Loucy (cell line): ENCODE data around the gene FAF1.

ENCODE experiments used
- EZH2phosphoT487 ChIP-seq: fragments of 200-600 bp; IDR thresholded peaks from 2 replicates; pipeline ENCODE4 v1.6.1; 2018; ENCODE audit warnings: antibody characterized with exemption, mild to moderate bottlenecking, moderate library complexity, borderline replicate concordance
- TF ChIP-seq, protein P1 (sequence below): fragments of 200-600 bp; sonication (generic); conservative IDR thresholded peaks from 2 replicates; pipeline ENCODE4 v1.5.1; 2014; ENCODE audit warnings: mild to moderate bottlenecking, antibody characterized with exemption, low read length

DNA sequence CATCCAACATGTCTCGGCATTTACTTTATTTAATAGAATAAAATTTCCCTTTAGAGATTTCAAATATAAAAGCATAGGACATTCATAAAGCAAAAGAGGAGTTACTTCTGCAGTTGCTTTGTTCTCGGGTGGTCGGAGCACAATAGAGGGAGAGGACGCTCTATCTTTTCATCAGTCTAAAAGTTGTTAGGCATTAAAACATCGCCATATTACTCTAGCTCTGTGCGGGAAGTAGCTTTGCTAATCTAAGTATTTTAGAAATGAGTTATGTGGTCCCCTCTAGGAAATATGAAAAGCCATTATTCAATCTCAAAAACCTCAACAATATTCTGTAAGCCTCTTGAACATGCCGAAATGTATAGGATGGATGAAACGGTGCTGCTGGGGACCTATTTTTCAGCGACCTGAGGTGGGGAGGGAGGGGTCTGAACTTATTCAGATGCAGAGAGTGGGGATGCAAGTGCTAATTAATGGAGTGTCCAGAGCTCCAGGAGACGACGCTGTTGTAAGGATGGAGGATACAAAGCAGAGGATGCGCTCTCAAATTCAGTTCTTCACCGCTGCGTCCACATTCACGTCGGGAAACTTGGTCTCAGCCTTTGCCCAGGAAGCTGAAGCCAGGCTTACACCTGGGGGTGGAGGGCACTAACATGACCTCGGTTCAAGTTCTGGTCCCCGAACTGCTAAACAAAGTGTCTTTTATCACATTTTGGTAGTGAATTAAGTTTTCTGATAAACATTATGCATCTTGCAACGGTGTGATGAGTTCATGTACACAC is 16.2 kb upstream of the FAF1 start:
- TF ChIP-seq, protein P1, sequence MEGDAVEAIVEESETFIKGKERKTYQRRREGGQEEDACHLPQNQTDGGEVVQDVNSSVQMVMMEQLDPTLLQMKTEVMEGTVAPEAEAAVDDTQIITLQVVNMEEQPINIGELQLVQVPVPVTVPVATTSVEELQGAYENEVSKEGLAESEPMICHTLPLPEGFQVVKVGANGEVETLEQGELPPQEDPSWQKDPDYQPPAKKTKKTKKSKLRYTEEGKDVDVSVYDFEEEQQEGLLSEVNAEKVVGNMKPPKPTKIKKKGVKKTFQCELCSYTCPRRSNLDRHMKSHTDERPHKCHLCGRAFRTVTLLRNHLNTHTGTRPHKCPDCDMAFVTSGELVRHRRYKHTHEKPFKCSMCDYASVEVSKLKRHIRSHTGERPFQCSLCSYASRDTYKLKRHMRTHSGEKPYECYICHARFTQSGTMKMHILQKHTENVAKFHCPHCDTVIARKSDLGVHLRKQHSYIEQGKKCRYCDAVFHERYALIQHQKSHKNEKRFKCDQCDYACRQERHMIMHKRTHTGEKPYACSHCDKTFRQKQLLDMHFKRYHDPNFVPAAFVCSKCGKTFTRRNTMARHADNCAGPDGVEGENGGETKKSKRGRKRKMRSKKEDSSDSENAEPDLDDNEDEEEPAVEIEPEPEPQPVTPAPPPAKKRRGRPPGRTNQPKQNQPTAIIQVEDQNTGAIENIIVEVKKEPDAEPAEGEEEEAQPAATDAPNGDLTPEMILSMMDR = no peak
- TF ChIP-seq EZH2phosphoT487 = no peak
